Cardiac muscle cell (in vitro differentiated cells and primary cell): ENCODE data around the gene HIGD2A. TPM values are rescaled to one million over a fixed set of nuclear protein-coding genes. Genes with fewer than 3 reads are reported as not detected.

Source experiments
- DNase-seq, 2 donors: peaks; one replicate each; pipeline versions ENCODE4 v3.0.0 to v3.0.0-alpha.2; 2010 to 2017; ENCODE audit warnings: low read depth in 1 of 2, low spot score in 1 of 2
- H3K27ac ChIP-seq: fragments of 200-600 bp; sonication (generic); 2 replicates; pipeline ENCODE4 v1.5.1; 2016
- H3K27me3 ChIP-seq: fragments of 200-600 bp; sonication (generic); 2 replicates; pipeline ENCODE4 v1.6.0; 2016; ENCODE audit warnings: control low read depth
- H3K36me3 ChIP-seq: fragments of 200-600 bp; sonication (generic); 2 replicates; pipeline ENCODE4 v1.5.1; 2016; ENCODE audit warnings: control low read depth
- H3K4me1 ChIP-seq: fragments of 200-600 bp; sonication (generic); 2 replicates; pipeline ENCODE4 v1.8.1; 2017; ENCODE audit warnings: low read depth, mild to moderate bottlenecking, mixed run types
- H3K4me3 ChIP-seq: fragments of 200-600 bp; sonication (generic); 2 replicates; pipeline ENCODE4 v1.5.1; 2016; ENCODE audit warnings: mild to moderate bottlenecking
- H3K9me3 ChIP-seq: fragments of 200-600 bp; sonication (generic); 2 replicates; pipeline ENCODE4 v1.5.1; 2017; ENCODE audit warnings: low read depth, mild to moderate bottlenecking, control low read depth
- CTCF ChIP-seq: IDR thresholded peaks from 2 replicates; pipeline ENCODE4 v1.5.1; 2012; ENCODE audit warnings: low read depth, mild to moderate bottlenecking, low read length
- polyA plus RNA-seq: library from polyadenylated mRNA; unstranded; fragments of >200 nt; fragmentation: Nextera tagmentation; extraction: Ambion mirVana; gene quantifications from 2 replicates; pipeline ENCODE4 v1.2.1, GENCODE V29; 2016
- total RNA-seq: library from RNA; depleted of rRNA; stranded (reverse); fragments of >200 nt; gene quantifications from 2 replicates; pipeline ENCODE4 v1.2.3, GENCODE V29; 2016

Gene HIGD2A
- total and polyA plus RNA-seq, 2 experiments from 2014 or later, result 203 to 388 TPM

- H3K4me1 ChIP-seq, result no peaks in the 10 kb centered on the region
- H3K27me3 ChIP-seq, result no peaks in the 10 kb centered on the region
- H3K27ac ChIP-seq, result no peak overlapping the region
- H3K36me3 ChIP-seq, result peaks cover 74% of the 10 kb centered on the region
- H3K4me3 ChIP-seq, result no peak overlapping the region
- no peak for TF ChIP-seq CTCF
- H3K9me3 ChIP-seq, result no peaks in the 10 kb centered on the region
- no peak for DNase-seq
These were observed 38.1 kb upstream of the HIGD2A start for GRCh38 chr5:176350416-176350815.

- Histone ChIP-seq H3K27me3 (no peaks in the 10 kb centered on the region), H3K4me3 (no peak overlapping the region), H3K9me3 (no peaks in the 10 kb centered on the region), H3K36me3 (peaks cover 61% of the 10 kb centered on the region), H3K4me1 (no peaks in the 10 kb centered on the region), H3K27ac (no peak overlapping the region)
- no peak for DNase-seq
- no peak for TF ChIP-seq CTCF
These were observed 36.3 kb upstream of the HIGD2A start for GRCh38 chr5:176352116-176352878.

- TF ChIP-seq CTCF, result no peak
- no peak overlapping the region for H3K4me3 ChIP-seq
- H3K9me3 ChIP-seq, result no peaks in the 10 kb centered on the region
- no peaks in the 10 kb centered on the region for H3K27me3 ChIP-seq
- H3K4me1 ChIP-seq, result no peaks in the 10 kb centered on the region
- DNase-seq, result no peak
- peaks cover 57% of the 10 kb centered on the region for H3K36me3 ChIP-seq
- H3K27ac ChIP-seq, result no peak overlapping the region
These were observed 35.0 kb upstream of the HIGD2A start for GRCh38 chr5:176353533-176353932.

- H3K27me3 ChIP-seq, result no peaks in the 10 kb centered on the region
- no peak overlapping the region for H3K4me3 ChIP-seq
- peaks cover 39% of the 10 kb centered on the region for H3K36me3 ChIP-seq
- no peak for TF ChIP-seq CTCF
- H3K9me3 ChIP-seq, result no peaks in the 10 kb centered on the region
- peaks cover under 1% of the 10 kb centered on the region for H3K4me1 ChIP-seq
- no peak for DNase-seq
- no peak overlapping the region for H3K27ac ChIP-seq
These were observed 33.0 kb upstream of the HIGD2A start for GRCh38 chr5:176355400-176356178.

GRCh38 chr5:176356179-176356566, 32.4 kb upstream of the HIGD2A start:
- TF ChIP-seq CTCF, result no peak
- Histone ChIP-seq H3K27ac (no peak overlapping the region), H3K36me3 (peaks cover 39% of the 10 kb centered on the region), H3K4me3 (no peak overlapping the region), H3K9me3 (no peaks in the 10 kb centered on the region), H3K4me1 (peaks cover 3% of the 10 kb centered on the region), H3K27me3 (no peaks in the 10 kb centered on the region)
- no peak for DNase-seq
